Stromal cell of bone marrow (primary cell): Measurements from ENCODE around the gene RAPGEF4.

Experiments
- DNase-seq: peaks from one replicate; pipeline ENCODE4 v3.0.0-alpha.2; 2012; ENCODE audit warnings: low read depth

Gene RAPGEF4

DNA sequence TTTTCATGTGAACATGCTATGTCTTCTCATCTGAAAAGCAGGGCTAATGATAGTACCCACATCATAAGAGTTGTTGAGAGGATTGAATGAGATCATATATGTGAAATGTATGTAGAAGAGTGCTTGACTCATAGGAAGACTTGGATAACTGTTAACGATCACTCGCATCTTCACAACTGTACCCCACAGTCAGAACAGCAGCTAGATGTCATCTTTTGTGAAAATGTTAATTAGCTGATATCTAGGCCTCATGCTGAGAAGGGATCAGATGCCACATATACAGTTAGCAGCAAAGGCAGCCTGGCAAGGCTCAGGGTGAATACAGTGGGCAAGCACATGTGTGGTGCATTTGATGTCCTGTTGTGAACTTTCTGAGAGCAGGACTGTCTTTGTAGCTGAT lies 364.2 kb downstream of the RAPGEF4 start:
- no peak for DNase-seq

DNA sequence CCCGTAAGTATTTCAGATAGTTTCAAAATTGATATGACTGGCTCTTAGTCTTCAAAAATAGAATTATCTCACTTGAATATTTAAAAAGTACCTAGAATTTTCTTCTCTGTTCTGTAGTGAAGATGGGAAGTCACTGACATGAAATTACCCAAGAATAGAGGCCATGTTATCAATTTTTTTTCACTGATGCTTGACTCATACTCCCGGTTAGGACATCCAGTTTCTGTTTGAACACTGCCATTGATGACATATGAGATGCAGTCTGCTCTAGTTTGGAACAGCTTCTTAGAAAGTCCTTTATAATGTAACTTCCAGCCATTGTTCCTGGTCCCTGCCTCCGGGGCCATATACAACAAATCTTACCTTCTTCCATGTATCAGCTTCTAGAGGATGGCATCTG lies 366.0 kb downstream of the RAPGEF4 start:
- DNase-seq = no peak
